HepG2 (cell line): ENCODE data around the gene ZXDC. TPM values are rescaled to one million over a fixed set of nuclear protein-coding genes. Genes with fewer than 3 reads are reported as not detected.
A peak's percentile ranks its signal among the peaks of the same experiment; 100 is the strongest.

ENCODE experiments used
- BHLHE40 ChIP-seq: IDR thresholded peaks from 2 replicates; pipeline ENCODE4 v1.6.1; 2011; ENCODE audit warnings: low read length, improper control_type of control experiment
- HDAC1 ChIP-seq: sonication (generic); formaldehyde crosslinking; IDR thresholded peaks from 2 replicates; pipeline ENCODE4 v1.5.1; 2020; ENCODE audit warnings: mild to moderate bottlenecking, missing genetic modification reagents
- HMGA1 ChIP-seq: sonication (generic); formaldehyde crosslinking; conservative IDR thresholded peaks from 2 replicates; pipeline ENCODE4 v1.4.0; 2020; ENCODE audit warnings: missing genetic modification reagents
- HNRNPH1 ChIP-seq: fragments of 200-400 bp; formaldehyde crosslinking; optimal IDR thresholded peaks from 2 replicates; pipeline ENCODE3; 2017; ENCODE audit warnings: mild to moderate bottlenecking, low read depth, low read length
- HNRNPK ChIP-seq: fragments of 200-400 bp; formaldehyde crosslinking; IDR thresholded peaks from 2 replicates; pipeline ENCODE4 v1.6.1; 2018; ENCODE audit warnings: low read length, low read depth, moderate library complexity, mild to moderate bottlenecking; ENCODE audit not compliant: poor library complexity, severe bottlenecking
- HOXA9 ChIP-seq: sonication (generic); formaldehyde crosslinking; IDR thresholded peaks from 2 replicates; pipeline ENCODE4 v1.8.1; 2022; ENCODE audit warnings: missing genetic modification reagents, mild to moderate bottlenecking, moderate library complexity, borderline replicate concordance
- IKZF5 ChIP-seq: IDR thresholded peaks from 2 replicates; pipeline ENCODE4 v1.6.1; 2018; ENCODE audit warnings: missing genetic modification reagents, mild to moderate bottlenecking, missing compliant biosample characterization
- IRF2 ChIP-seq: IDR thresholded peaks from 2 replicates; pipeline ENCODE4 v1.6.1; 2018; ENCODE audit warnings: missing genetic modification reagents, missing compliant biosample characterization
- LBX2 ChIP-seq: sonication (generic); formaldehyde crosslinking; IDR thresholded peaks from 2 replicates; pipeline ENCODE4 v1.5.0; 2020; ENCODE audit warnings: missing genetic modification reagents, mild to moderate bottlenecking, borderline replicate concordance
- MAX ChIP-seq: IDR thresholded peaks from 2 replicates; pipeline ENCODE4 v1.6.1; 2012; ENCODE audit warnings: inconsistent platforms
- NRL ChIP-seq: sonication (generic); formaldehyde crosslinking; IDR thresholded peaks from 2 replicates; pipeline ENCODE4 v1.5.0; 2020; ENCODE audit warnings: missing genetic modification reagents, mild to moderate bottlenecking, moderate library complexity, borderline replicate concordance
- POGK ChIP-seq: sonication (generic); formaldehyde crosslinking; conservative IDR thresholded peaks from 2 replicates; pipeline ENCODE4 v1.8.0; 2022; ENCODE audit warnings: mild to moderate bottlenecking, moderate library complexity, missing genetic modification reagents
- RORA ChIP-seq: sonication (generic); formaldehyde crosslinking; IDR thresholded peaks from 2 replicates; pipeline ENCODE4 v1.5.0; 2020; ENCODE audit warnings: mild to moderate bottlenecking, missing genetic modification reagents, moderate library complexity
- TBP ChIP-seq: sonication (generic); formaldehyde crosslinking; IDR thresholded peaks from 2 replicates; pipeline ENCODE4 v1.5.0; 2020; ENCODE audit warnings: missing genetic modification reagents
- TOE1 ChIP-seq: sonication (generic); formaldehyde crosslinking; IDR thresholded peaks from 2 replicates; pipeline ENCODE4 v1.4.0; 2020; ENCODE audit warnings: mild to moderate bottlenecking, missing genetic modification reagents
- ZBED4 ChIP-seq: sonication (generic); formaldehyde crosslinking; IDR thresholded peaks from 2 replicates; pipeline ENCODE4 v1.4.0; 2020; ENCODE audit warnings: missing genetic modification reagents, borderline replicate concordance
- ZFP36L1 ChIP-seq: sonication (generic); formaldehyde crosslinking; IDR thresholded peaks from 2 replicates; pipeline ENCODE4 v1.8.0; 2022; ENCODE audit warnings: mild to moderate bottlenecking, missing genetic modification reagents, moderate library complexity
- ZNF207 ChIP-seq: fragments of 450-650 bp; IDR thresholded peaks from 2 replicates; pipeline ENCODE4 v1.6.1; 2016; ENCODE audit warnings: antibody characterized with exemption, borderline replicate concordance
- ZNF224 ChIP-seq: sonication (generic); formaldehyde crosslinking; IDR thresholded peaks from 2 replicates; pipeline ENCODE4 v1.5.0; 2020; ENCODE audit warnings: mild to moderate bottlenecking, missing genetic modification reagents
- ZNF510 ChIP-seq: sonication (generic); formaldehyde crosslinking; IDR thresholded peaks from 2 replicates; pipeline ENCODE4 v1.4.0; 2020; ENCODE audit warnings: low read depth, mild to moderate bottlenecking, missing genetic modification reagents
- ZNF549 ChIP-seq: sonication (generic); formaldehyde crosslinking; IDR thresholded peaks from 2 replicates; pipeline ENCODE4 v1.5.0; 2020; ENCODE audit warnings: missing genetic modification reagents
- ZNF556 ChIP-seq: sonication (generic); formaldehyde crosslinking; IDR thresholded peaks from 2 replicates; pipeline ENCODE4 v1.4.0; 2020; ENCODE audit warnings: mild to moderate bottlenecking, missing genetic modification reagents, borderline replicate concordance
- ZNF569 ChIP-seq: sonication (generic); formaldehyde crosslinking; IDR thresholded peaks from 2 replicates; pipeline ENCODE4 v1.5.0; 2020; ENCODE audit warnings: mild to moderate bottlenecking, missing genetic modification reagents, moderate library complexity, borderline replicate concordance
- polyA plus RNA-seq, 8 experiments: library from polyadenylated mRNA; depleted of rRNA in 3 of 8; stranded (reverse) in 7 of 8; unstranded in 1 of 8; fragments of >200 nt; fragmentation: Illumina TruSeq in 4 of 8; extraction: Trizol in 4 of 8; gene quantifications; 2 replicates each; pipeline versions ENCODE4 v1.2.1 to v1.2.3, GENCODE V29; 2011 to 2016; ENCODE audit warnings: low read depth in 4 of 8, missing spikeins in 1 of 8, mixed read lengths in 1 of 8; ENCODE audit not compliant: insufficient read depth in 1 of 8
- total RNA-seq, 5 experiments: library from RNA; depleted of rRNA; stranded (reverse); fragments of >200 nt; fragmentation: Illumina TruSeq; extraction: Trizol; gene quantifications; 2 replicates each; pipeline ENCODE4 v1.2.3, GENCODE V29; 2016; ENCODE audit warnings: low read depth in 1 of 5

ZXDC gene
- total and polyA plus RNA-seq, 2 of the 13 experiments (the other 11 are each of a cell fraction or from before 2014, with no cell fraction given): 17.6 to 21.2 TPM

- TF ChIP-seq NRL (0 out of 2 replicates have a peak, but pooled peaks have one; percentile 17), HDAC1 (CRISPR knock-in tag) (peak; percentile 83), TOE1 (CRISPR knock-in tag) (no peak), IRF2 (CRISPR knock-in tag) (no peak), ZNF224 (CRISPR knock-in tag) (no peak), HMGA1 (no peak), ZNF569 (CRISPR knock-in tag) (0 out of 2 replicates have a peak, but pooled peaks have one; percentile 45), IKZF5 (CRISPR knock-in tag) (no peak), TBP (no peak), HNRNPH1 (no peak), ZNF549 (CRISPR knock-in tag) (no peak), ZBED4 (CRISPR knock-in tag) (no peak), POGK (CRISPR knock-in tag) (no peak; the same call in 1 of the 2 replicates), ZNF510 (CRISPR knock-in tag) (no peak), ZNF556 (CRISPR knock-in tag) (peak; percentile 29; the same call in 1 of the 2 replicates), RORA (no peak), ZFP36L1 (CRISPR knock-in tag) (no peak), HNRNPK (no peak), ZNF207 (no peak), BHLHE40 (no peak), MAX (no peak), LBX2 (CRISPR knock-in tag) (no peak), HOXA9 (CRISPR knock-in tag) (no peak)
Observed at GRCh38 chr3:126517291-126517951, 41.7 kb upstream of the ZXDC start, which contains the start of gene UROC1 (continued).
